ENCODE measurements around the gene SAMD4B.

DNA sequence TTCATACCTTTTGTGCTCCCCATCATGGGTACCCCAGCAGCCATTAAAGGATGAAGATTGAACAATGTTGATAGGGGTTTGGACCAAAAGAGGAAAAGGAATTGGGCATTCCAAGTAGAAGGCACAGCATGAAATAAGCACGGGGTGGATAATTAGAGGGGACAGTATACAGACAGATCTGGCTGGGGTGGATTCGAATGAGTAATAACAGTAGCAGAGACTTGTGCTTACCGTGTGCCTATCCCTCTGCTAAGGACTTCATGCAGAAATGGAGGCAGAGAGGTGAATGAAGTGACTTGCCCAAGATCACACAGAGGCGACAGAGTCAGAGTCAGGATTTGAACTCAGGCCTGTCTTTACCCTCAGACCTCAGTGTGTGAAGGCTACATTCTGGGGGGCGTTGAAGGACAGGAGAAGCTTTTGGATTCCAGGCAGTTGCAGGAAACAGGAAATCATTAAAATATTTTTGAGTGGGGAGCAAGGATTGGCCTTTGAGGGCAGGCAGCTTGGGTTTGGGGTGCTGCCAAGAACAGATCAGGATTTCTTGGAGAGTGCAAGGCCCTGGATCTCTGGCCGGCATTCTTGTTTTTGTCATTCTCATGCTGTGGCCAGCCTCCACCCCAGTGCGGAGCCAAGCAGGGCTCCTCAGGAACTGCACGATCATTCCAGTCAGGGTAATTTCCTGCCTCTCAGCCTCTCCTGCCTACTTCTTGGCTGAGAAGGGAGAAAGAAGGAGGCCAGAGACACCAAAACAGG is 30.0 kb downstream of the SAMD4B start:
- TF ChIP-seq, protein P1, sequence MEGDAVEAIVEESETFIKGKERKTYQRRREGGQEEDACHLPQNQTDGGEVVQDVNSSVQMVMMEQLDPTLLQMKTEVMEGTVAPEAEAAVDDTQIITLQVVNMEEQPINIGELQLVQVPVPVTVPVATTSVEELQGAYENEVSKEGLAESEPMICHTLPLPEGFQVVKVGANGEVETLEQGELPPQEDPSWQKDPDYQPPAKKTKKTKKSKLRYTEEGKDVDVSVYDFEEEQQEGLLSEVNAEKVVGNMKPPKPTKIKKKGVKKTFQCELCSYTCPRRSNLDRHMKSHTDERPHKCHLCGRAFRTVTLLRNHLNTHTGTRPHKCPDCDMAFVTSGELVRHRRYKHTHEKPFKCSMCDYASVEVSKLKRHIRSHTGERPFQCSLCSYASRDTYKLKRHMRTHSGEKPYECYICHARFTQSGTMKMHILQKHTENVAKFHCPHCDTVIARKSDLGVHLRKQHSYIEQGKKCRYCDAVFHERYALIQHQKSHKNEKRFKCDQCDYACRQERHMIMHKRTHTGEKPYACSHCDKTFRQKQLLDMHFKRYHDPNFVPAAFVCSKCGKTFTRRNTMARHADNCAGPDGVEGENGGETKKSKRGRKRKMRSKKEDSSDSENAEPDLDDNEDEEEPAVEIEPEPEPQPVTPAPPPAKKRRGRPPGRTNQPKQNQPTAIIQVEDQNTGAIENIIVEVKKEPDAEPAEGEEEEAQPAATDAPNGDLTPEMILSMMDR (conservative IDR thresholded peaks at IDR 0.05; ENCODE audit: low read length) = no peak
- no peak for TF ChIP-seq EZH2phosphoT487 (IDR thresholded peaks at IDR 0.05; ENCODE audit: borderline replicate concordance, low read depth, low read length)
